IPS-NIHi11 (cell line): ENCODE results near the gene KCND1.
A peak's percentile ranks its signal among the peaks of the same experiment; 100 is the strongest.

Experiments
- DNase-seq: peaks from one replicate; pipeline ENCODE4 v3.0.0; 2012; ENCODE audit warnings: mixed read lengths, low spot score

Gene KCND1

GRCh38 chrX:48974574-48974973 is 2.9 kb upstream of the KCND1 start:
- no peak for DNase-seq

GRCh38 chrX:48974033-48974432 is 2.4 kb upstream of the KCND1 start:
- no peak for DNase-seq

- DNase-seq: peak; percentile 56
Measured at GRCh38 chrX:48972220-48973164, 848 bp upstream of the KCND1 start.

GRCh38 chrX:48969471-48969870 is 2.2 kb downstream of the KCND1 start:
- DNase-seq: no peak

GRCh38 chrX:48968377-48968776 is 3.3 kb downstream of the KCND1 start:
- no peak for DNase-seq

GRCh38 chrX:48966796-48967579 is 4.7 kb downstream of the KCND1 start:
- DNase-seq: no peak

- no peak for DNase-seq
Measured at GRCh38 chrX:48965959-48966358, 5.7 kb downstream of the KCND1 start.

GRCh38 chrX:48961585-48962091 is 10.0 kb downstream of the KCND1 start:
- DNase-seq: no peak

GRCh38 chrX:48960291-48960690 is 11.4 kb downstream of the KCND1 start:
- DNase-seq: no peak

GRCh38 chrX:48958635-48959094 is 13.0 kb downstream of the KCND1 start:
- no peak for DNase-seq

- DNase-seq: peak; percentile 89
Measured at GRCh38 chrX:48957827-48958634, 13.6 kb downstream of the KCND1 start.

- DNase-seq: peak; percentile 80
Measured at GRCh38 chrX:48957477-48957826, 14.2 kb downstream of the KCND1 start, which contains the start of gene OTUD5. Gene OTUD5 (minus strand): TSS chrX:48957607. CDS start chrX:48957570, 37 bp downstream.

GRCh38 chrX:48956728-48957414 is 14.8 kb downstream of the KCND1 start:
- DNase-seq: peak; percentile 11

- DNase-seq: no peak
Measured at GRCh38 chrX:48948589-48948988, 23.1 kb downstream of the KCND1 start.

GRCh38 chrX:48945517-48946348 is 25.9 kb downstream of the KCND1 start:
- DNase-seq: peak; percentile 62

GRCh38 chrX:48942895-48943294 is 28.7 kb downstream of the KCND1 start:
- DNase-seq: no peak

GRCh38 chrX:48940404-48940955 is 31.2 kb downstream of the KCND1 start:
- DNase-seq: no peak

- no peak for DNase-seq
Measured at GRCh38 chrX:48939524-48940228, 32.0 kb downstream of the KCND1 start.

- DNase-seq: no peak
Measured at GRCh38 chrX:48938721-48939425, 32.8 kb downstream of the KCND1 start.
